ENCODE data around the gene DHRS13. TPM values are rescaled to one million over a fixed set of nuclear protein-coding genes. Genes with fewer than 3 reads are reported as not detected.

DHRS13 gene
- polyA plus RNA-seq, 3 donors, result 3.7 to 4.5 (median 3.8) TPM

DNA sequence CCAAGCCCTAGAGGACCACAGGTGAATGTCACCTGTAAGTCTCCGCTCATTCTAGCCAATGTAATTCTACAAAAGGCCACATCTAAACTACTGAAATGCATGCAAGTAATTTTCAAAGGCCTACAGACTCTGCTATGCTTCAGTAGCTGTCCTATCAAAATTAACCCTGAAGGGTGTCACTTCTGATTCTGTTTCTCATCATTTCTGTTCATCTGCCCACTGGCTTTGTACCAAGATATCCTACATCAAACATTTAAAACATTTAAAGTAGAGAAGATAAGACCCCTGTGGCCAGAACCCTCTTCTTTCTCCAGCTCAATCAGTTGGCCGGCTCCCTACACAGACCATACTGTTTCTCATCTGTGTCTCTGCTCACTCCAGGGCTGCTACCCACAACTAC lies 26.9 kb upstream of the DHRS13 start:
- Histone ChIP-seq H3K9me3 (replicated peaks in 1 of 2; ENCODE audit: control insufficient read depth in 1 of 2, insufficient read depth in 1 of 2, low read length in 2 of 2) (no peaks in the 10 kb centered on the region), H3K4me3 (replicated peaks in 1 of 3; ENCODE audit: low read depth in 2 of 3, low read length in 3 of 3) (no peak overlapping the region), H3K4me2 (replicated peaks; ENCODE audit: extremely low read depth, low read length, poor library complexity, severe bottlenecking) (no peak overlapping the region), H4K20me1 (ENCODE audit: insufficient read depth, low read length) (peaks cover 46% of the 10 kb centered on the region), H3K79me2 (ENCODE audit: insufficient read depth, low read length) (peaks cover 91% of the 10 kb centered on the region), H3K4me1 (ENCODE audit: control insufficient read depth in 1 of 2, insufficient read depth in 2 of 2, low read length in 2 of 2) (peaks cover 33 to 37% of the 10 kb centered on the region in 2 donors), H3K27me3 (ENCODE audit: control insufficient read depth in 2 of 2, insufficient read depth in 2 of 2, low read length in 2 of 2) (no peaks in the 10 kb centered on the region), H3K27ac (ENCODE audit: low read depth in 1 of 2, low read length in 2 of 2) (peak overlapping the region in 1 of 2 donors; percentile 52), H3K9ac (ENCODE audit: insufficient read depth, low read length, poor library complexity, severe bottlenecking) (no peak overlapping the region), H3K36me3 (replicated peaks in 1 of 2; ENCODE audit: control insufficient read depth in 1 of 2, insufficient read depth in 2 of 2, low read length in 2 of 2) (peaks cover 2 to 39% of the 10 kb centered on the region in 2 donors), H2AFZ (ENCODE audit: insufficient read depth, low read depth, low read length, poor library complexity, severe bottlenecking) (no peak overlapping the region)
- intact Hi-C loops (cut with micrococcal nuclease), result no loop called here
- H3K4me1 Mint-ChIP-seq, result peaks cover 41% of the 10 kb centered on the region
- no peak overlapping the region for H3K4me3 Mint-ChIP-seq
- peaks cover 34 to 52% of the 10 kb centered on the region in 2 donors for H3K36me3 Mint-ChIP-seq
- peak overlapping the region in 5 of 7 donors; percentile 14 to 86 (median 51) for H3K27ac Mint-ChIP-seq
- TF ChIP-seq, protein P1, sequence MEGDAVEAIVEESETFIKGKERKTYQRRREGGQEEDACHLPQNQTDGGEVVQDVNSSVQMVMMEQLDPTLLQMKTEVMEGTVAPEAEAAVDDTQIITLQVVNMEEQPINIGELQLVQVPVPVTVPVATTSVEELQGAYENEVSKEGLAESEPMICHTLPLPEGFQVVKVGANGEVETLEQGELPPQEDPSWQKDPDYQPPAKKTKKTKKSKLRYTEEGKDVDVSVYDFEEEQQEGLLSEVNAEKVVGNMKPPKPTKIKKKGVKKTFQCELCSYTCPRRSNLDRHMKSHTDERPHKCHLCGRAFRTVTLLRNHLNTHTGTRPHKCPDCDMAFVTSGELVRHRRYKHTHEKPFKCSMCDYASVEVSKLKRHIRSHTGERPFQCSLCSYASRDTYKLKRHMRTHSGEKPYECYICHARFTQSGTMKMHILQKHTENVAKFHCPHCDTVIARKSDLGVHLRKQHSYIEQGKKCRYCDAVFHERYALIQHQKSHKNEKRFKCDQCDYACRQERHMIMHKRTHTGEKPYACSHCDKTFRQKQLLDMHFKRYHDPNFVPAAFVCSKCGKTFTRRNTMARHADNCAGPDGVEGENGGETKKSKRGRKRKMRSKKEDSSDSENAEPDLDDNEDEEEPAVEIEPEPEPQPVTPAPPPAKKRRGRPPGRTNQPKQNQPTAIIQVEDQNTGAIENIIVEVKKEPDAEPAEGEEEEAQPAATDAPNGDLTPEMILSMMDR (IDR thresholded peaks at IDR 0.05), result no peak
- no peaks in the 10 kb centered on the region for H3K27me3 Mint-ChIP-seq (ENCODE audit: low read depth in 3 of 3)
- WGBS (ENCODE audit: insufficient coverage), result 100% methylated on average over 2 of the region's 2 CpGs
- H3K9me3 Mint-ChIP-seq, result peaks cover 0 to 4% (median 0%) of the 10 kb centered on the region in 7 donors
- DNase-seq, result no peak

DNA sequence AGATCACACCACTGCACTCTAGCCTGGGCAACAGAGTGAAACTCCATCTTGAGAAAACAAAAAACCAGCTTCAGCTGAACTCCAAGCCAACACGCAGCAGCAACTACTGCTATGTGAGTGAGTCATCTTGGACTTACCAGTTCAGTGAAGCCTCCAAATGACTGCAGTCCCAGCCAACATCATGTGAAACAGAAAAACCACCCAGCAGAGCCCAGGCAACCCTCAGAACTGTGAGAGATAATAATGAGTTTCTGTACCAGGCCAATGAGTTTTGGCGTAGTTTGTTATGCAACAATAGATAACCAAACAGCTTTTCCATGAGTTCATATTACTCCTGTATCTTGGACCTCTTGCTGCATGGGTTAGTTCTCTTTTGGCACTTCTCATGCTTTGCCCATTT lies 25.2 kb upstream of the DHRS13 start:
- Mint-ChIP-seq H3K27me3 (ENCODE audit: low read depth in 3 of 3) (no peaks in the 10 kb centered on the region), H3K4me3 (no peak overlapping the region), H3K9me3 (peaks cover 0 to 4% (median 0%) of the 10 kb centered on the region in 7 donors), H3K36me3 (peaks cover 44 to 57% of the 10 kb centered on the region in 2 donors), H3K4me1 (peaks cover 54% of the 10 kb centered on the region), H3K27ac (peak overlapping the region; percentile 33 to 99 (median 98))
- intact Hi-C loops (cut with micrococcal nuclease), result no loop called here
- H3K79me2 ChIP-seq (ENCODE audit: insufficient read depth, low read length), result peaks cover 90% of the 10 kb centered on the region
- H3K4me1 ChIP-seq (ENCODE audit: control insufficient read depth in 1 of 2, insufficient read depth in 2 of 2, low read length in 2 of 2), result peaks cover 38 to 50% of the 10 kb centered on the region in 2 donors
- DNase-seq, result peak; percentile 52 to 86 (median 59)
- no peaks in the 10 kb centered on the region for H3K9me3 ChIP-seq (replicated peaks in 1 of 2; ENCODE audit: control insufficient read depth in 1 of 2, insufficient read depth in 1 of 2, low read length in 2 of 2)
- peaks cover 13 to 38% of the 10 kb centered on the region in 2 donors for H3K36me3 ChIP-seq (replicated peaks in 1 of 2; ENCODE audit: control insufficient read depth in 1 of 2, insufficient read depth in 2 of 2, low read length in 2 of 2)
- peak overlapping the region in 1 of 2 donors; percentile 95 for H3K27ac ChIP-seq (ENCODE audit: low read depth in 1 of 2, low read length in 2 of 2)
- H3K9ac ChIP-seq (ENCODE audit: insufficient read depth, low read length, poor library complexity, severe bottlenecking), result no peak overlapping the region
- TF ChIP-seq, protein P1 (IDR thresholded peaks at IDR 0.05), result no peak
- no peaks in the 10 kb centered on the region for H3K27me3 ChIP-seq (ENCODE audit: control insufficient read depth in 2 of 2, insufficient read depth in 2 of 2, low read length in 2 of 2)
- WGBS (ENCODE audit: insufficient coverage), result 100% methylated on average over 1 of the region's 2 CpGs
- H3K4me3 ChIP-seq (replicated peaks in 1 of 3; ENCODE audit: low read depth in 2 of 3, low read length in 3 of 3), result no peak overlapping the region
- H4K20me1 ChIP-seq (ENCODE audit: insufficient read depth, low read length), result peaks cover 28% of the 10 kb centered on the region
- no peak overlapping the region for H2AFZ ChIP-seq (ENCODE audit: insufficient read depth, low read depth, low read length, poor library complexity, severe bottlenecking)
- H3K4me2 ChIP-seq (replicated peaks; ENCODE audit: extremely low read depth, low read length, poor library complexity, severe bottlenecking), result no peak overlapping the region
